Activated CD4-positive, alpha-beta T cell treated with anti-CD3 and anti-CD28 coated beads for 48 hours (primary cell): ENCODE measurements around the gene SEMA5A.
A peak's percentile ranks its signal among the peaks of the same experiment; 100 is the strongest.

Experiments used
- DNase-seq: peaks from one replicate; pipeline ENCODE4 v3.0.0-alpha.2; 2020

Gene SEMA5A

DNA sequence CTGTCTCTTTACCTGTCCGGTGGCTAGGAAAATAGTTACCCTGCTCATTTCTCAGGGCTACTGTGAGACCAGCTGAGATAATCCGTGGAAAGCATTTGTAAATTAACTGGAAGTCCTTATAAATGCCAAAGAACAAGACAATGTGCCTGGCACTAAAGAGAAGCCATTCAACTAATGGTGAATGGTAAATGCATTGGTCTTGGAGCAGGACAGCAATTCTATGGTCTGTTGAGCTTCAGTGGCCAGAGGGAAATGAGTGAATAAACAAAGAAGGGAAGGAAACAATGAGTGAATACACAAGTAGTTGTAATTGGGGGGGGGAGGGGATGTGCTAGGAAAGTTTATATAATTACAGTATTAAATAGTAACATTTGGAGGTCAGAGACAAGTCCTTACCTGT lies 353.6 kb downstream of the SEMA5A start:
- DNase-seq, result no peak

DNA sequence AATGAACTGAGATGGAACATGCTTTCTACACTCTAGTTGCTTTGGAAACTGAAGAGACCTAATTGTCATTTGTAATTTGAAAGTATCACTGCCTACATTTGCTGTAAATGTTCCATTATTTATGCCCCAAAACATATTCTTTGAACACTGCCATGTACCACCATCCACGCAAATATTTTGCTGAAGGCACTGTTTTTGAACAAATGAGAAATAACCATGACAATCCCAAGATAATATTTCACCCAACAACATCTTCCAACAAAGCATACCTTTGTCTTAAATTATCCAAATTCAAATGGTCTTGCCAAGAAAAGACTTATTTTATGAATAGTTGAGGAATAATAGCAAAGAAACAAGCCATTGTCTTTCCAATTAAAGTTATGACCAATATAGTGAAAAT lies 356.2 kb downstream of the SEMA5A start:
- DNase-seq, result no peak

DNA sequence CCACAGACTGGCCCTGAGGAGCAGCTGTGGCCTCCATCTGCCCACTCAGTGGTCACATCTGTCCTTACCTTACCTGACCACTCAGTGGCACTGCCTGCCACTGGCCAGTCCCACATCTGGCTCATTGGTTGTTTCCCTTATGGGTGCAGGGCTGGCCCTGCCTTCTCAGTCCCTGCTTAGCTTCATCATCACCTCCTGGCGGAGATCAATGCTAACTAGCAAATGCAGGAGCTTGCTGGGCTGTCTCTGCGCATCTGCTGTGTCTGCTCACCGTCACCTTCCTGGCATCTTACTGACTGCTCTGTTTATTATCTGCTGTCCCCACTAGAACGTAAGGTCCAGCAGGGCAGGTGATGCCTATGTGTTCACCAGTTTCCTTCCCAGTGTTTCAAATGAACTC lies 356.9 kb downstream of the SEMA5A start:
- DNase-seq, result no peak

DNA sequence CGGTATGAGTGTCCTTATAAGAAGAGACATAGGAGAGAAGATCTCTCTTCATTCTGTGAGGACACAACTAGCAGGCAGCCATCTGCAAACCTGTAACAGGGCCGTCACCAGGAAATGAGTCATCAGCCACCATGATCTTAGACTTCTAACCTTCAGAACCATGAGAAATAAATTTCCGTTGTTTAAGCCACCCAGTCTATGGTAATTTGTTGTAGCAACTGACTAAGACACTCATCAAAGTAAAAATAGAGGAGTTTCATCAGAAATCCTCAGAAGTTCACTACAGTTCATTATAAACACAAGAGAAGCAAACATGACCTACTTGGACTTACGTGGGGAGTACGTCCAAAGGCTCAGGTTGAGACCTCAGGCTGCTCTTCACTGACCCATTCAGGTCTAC lies 357.7 kb downstream of the SEMA5A start:
- DNase-seq, result peak; percentile 4

DNA sequence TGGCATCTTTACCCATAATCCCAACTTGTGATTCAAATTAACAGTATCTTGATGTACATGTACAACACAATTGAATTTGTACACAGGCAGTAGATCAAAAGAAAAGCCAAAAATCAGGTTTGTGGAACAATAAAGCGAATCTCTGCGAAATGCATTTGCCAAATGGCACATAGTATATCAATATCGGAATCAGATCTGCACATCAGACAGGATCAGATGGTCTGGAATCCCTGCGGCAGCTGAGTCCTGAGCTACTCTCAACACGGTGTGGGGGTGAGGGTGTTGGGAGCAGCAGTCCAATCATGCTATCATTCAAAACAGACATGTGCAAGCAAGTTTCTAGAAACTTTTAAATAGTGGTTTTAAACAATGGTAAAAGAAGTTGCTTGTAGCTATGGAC lies 358.3 kb downstream of the SEMA5A start:
- DNase-seq, result no peak

DNA sequence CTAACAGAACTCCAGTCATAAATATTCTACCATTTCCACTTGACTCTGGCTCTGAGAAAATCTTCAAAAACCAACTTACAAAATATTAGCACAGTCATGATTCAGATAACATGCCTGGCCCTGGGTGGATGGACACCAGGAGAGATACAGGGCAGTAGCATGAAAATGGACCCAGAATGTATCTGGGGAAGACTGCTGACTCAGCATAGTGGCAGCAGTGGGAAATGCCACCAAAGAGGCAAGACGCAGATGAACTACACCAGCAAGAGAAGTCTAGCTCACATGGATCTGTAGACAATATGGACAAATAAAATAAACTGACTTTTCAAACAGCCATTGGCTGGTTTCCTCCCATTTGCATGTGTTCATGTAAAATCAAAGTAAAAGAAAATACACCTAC lies 359.8 kb downstream of the SEMA5A start:
- DNase-seq, result no peak

DNA sequence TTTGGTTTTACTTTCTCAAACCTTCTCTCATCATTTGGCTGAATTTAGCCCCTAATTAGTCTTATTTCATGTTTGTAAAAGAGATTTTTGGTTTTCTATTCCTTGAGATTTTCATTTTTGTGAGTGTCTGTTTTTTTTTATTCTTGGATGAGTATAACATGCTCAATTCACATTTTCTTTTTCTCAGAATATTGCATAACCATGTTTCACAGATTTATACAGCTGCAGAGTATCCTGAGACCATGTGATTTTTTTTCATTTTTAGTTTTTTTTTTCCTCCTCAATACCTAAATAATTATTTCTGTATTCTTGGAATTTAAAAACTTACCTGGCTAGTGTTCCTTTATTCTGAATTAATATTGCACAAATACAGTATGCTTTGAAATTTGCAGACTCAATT lies 361.9 kb downstream of the SEMA5A start:
- no peak for DNase-seq

DNA sequence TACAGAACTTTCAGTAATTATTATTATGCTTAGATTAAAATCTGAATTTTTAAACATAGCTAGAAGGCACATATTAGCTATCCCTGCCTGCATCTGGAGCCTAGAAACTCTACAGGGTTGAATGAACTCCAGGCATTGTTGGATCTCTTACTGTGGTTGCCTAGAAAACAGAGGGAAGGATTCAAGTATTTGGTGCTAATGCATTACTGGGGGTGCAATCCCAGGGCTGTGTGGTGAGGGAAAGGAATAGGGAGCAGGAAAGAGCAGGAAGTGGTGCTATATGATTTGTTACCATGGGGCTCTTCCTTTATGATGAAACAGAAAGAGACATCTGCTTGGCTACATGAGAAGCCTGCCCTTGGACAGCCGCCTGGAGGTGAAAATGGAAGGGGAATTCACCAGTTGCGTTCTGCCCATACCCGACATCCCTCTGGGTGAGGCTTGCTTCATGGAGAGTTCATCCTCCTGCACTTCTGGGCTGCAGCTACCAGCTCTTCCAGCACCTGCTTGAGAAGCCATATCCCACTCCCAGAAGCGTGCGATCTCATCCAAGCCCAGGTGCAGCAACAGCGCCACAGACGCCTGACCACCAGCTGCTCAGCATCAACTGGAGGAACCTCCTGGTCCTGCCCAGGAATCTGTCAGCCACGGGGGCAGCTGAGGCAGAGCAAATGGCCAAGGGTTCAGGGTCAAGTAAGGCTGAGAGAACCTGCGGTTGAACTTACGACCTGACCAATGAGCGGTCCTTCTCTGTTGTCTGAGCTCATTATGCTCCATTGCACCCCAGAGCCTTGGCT lies 362.8 kb downstream of the SEMA5A start:
- no peak for DNase-seq

DNA sequence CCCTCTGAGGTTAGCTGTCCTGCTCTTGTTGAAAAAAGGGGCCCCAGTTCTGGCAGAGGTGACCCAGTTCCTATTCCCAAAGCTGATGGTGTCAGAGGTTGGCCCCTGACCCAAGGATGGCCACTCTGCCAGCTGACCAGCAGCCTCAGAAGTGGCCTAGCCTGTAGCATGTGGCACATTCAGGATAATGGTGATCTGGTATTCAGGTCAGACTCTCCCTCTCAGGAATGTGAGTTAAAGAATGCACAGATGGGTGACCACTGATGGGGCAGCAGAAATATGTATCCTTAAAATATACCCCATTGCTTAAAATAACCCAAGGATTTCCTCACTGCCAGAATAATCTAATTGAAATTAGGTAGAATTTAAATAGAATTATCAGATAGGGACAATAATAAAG lies 369.2 kb downstream of the SEMA5A start:
- DNase-seq, result no peak

DNA sequence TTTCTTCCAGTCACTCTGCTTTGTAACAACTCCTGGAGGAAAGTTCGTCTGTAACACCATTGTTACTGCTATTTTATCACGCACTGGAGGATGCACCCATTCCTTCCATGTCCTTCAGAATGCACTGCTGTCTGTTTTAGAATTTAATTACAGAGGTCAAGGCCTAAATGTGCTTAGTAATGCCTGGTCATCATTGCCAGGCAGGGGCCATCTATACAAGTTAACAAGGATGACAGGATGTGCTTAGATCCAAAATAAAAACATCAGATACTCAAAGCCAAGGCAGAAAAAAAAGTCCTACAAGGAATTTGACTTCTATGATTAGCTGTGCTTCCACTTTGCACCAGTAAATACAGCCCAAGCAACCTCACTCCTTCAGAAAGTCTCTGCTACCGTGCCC lies 371.4 kb downstream of the SEMA5A start:
- DNase-seq, result no peak

DNA sequence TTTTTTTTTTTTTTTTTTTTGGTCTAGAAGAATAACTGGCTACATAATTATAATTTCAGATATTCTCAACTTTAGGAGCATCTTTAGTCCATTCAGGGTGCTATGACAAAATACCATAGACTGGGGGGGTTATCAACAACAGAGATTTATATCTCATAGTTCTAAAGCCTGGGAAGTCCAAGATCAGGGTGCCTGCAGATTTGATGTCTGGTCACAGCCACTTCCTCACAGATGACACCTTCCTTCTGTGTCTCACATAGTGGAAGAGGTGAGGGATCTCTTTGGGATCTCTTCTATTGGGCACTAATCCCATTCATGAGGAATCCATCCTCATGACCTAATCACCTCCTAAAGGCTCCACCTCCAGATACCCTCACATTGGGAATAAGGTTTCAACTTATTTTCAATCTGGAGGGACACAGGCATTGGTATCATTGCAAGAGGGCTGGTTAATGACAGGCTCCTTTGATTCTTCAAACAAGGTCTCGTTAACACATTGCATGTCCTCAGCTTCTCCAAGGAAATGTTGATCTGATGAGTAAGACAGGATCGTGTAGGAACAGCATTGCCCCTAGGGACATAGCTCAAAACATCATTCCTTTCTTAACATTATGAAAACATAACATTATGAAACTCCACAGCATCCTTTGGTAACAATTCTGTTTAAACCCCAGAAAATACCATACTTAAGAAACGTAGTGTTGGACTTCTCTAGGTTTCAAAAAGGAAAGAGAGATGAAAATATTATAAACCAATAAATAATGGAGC lies 372.4 kb downstream of the SEMA5A start:
- DNase-seq, result no peak

DNA sequence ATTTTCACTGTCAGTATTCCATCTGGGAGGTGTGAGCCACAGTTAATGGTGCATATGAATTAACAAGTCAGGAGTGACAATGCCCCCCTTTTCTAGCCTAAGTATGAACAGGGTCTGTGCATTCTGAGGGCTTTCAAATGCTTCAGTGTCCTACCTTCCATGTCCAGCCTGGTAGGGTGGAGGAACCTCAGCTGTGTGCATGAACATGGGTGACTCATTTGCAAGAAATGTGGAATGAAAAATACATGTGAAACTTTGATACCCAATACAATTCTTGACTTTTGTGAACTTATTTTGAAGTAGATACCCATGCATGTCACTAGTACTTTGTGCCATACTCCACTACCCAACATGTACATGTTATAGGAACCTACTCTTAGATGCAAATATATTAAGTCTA lies 375.8 kb downstream of the SEMA5A start:
- no peak for DNase-seq

DNA sequence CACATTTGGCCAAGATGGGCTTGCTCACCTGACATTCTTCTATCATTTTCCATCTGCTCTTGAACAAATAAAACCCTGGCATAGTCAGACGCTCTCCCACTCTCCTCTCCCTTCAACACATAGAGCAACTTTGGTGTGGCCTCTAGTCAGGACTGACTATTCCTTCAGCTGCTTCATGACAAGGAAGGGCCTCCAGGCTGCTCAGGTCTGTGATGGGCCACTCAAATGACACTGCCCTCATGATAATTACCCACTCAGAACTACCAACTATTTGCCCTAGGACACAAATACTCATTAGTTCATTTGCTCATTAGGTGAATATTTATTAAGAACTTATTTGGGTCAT lies 376.3 kb downstream of the SEMA5A start:
- DNase-seq, result no peak

DNA sequence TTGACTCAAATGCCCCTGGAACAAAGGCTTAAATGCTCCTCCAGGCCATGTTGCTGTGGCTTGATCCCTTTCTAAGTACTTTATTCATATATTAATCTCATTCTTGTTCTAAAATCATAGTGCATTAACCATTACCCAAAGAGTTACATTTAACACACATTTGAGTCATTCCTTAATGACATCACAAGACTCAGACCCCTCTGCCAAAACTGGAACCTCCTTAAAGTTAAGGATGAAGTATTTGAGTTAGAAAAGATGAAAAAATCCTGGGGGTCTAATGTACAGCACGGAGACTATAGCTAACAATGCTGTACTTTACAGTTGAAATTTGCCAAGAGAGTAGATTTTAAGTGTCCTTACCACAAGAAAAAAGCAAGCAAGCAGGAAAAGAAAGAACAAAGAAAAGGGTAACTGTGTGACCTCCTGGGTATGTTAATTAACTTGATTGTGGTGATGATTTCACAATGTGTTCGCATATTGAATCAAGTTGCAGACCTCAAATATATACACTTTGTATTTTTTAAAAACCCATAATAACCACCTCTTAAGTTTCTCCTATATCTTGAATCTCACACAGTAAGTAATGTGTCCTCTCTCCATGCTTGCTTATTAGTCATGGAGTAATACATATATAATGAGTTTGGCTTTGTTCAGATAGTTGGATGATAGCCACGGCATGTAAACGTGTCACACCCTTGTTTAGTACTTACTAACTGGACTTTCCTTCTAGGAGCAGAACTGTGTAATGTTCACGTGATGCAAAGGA lies 376.9 kb downstream of the SEMA5A start:
- DNase-seq, result no peak

DNA sequence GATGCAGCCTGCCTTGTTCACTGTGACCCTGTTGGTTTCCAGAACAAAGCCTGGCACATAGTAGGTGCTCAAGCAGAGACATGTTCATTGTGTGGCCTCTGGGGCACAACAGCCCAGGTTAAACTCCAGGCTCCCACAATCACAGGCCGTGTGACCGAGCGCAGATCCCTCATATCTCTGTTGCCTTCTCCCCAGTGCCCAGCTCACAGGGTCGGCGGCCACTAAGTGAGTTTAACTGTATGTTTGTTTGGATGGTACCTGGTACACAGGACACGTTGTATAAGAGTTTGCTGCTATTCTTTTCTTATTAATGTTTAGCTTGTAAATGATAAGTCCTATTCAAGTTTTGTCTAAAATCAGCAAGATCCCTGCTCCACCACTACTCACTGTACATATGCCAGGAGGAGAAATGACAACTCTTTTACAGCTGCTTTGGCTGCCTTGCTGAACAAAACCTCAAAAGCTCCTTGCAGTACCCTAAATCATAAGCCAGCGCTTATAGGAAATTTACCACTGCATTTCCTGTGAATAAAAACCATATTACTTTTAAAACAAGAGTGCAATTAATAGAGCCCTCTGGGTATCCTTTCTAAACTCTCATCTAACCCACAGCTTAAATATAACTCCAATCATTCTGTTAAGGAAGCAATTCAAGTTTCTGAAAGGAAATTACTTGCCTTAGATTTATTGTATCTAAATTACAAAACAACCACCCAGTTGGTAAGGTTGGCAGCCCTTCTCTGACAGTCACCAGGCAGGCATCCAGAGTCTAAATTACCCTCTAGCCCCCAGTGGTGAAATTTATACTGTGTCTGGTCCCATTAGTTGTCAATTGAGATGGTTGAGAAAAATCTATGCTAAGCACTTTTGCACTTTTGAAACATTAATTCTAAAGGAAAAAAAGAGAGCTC lies 379.4 kb downstream of the SEMA5A start:
- DNase-seq, result no peak

DNA sequence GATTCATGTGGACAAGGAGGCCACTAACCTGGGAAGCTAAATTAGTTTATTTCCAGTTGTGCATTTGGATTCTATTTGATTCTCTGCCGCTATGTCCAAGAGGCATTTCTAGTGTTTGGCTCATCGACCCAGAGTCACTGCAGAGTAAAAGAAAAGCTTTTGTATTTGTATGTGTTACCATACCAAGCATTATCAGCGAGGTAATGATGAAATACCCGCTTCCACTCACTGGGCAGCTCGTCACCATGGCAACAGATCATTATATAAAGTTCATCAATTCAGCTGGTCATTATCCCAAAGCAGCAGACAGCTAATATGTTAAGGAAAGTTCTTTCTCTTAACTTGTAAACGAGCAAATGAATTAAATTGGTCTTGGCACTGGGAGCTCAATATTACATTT lies 380.3 kb downstream of the SEMA5A start:
- no peak for DNase-seq

DNA sequence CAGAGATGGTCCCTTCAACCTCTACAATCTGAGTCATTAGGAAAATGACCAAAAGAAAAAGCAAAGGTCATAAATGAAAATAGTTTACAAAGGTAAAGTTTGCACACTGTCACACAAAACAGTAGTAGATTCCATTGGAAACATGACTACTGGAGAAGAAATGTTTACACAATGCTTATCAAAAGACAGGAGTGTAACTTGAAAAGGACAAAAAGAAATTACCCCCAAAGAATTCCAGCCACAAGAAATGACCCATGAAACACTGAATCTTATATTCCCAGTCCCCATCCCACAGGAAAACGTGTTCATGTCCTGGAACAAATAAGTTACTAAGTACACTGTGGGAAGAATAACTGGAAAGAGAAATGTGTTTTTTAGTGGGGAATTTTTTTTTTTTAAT lies 385.1 kb downstream of the SEMA5A start:
- DNase-seq, result no peak

DNA sequence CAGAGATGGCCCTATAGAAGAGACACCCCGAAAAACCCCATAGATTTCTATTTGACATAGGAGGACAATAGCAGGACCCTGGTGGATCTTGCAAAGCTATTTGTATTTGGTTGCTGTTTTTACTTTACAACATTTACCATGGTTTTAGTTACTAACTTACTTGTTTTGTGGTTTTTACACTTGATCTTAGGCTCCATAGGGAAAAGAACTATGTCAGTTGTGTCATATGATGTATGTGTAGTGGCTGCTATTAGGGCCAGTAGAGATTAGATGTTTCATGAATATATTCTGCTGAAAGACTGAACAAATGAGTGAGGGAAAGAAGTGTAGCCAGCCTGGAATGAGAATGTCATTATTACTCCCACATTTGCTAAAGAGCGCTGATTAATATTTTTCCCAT lies 388.1 kb downstream of the SEMA5A start:
- DNase-seq, result no peak

DNA sequence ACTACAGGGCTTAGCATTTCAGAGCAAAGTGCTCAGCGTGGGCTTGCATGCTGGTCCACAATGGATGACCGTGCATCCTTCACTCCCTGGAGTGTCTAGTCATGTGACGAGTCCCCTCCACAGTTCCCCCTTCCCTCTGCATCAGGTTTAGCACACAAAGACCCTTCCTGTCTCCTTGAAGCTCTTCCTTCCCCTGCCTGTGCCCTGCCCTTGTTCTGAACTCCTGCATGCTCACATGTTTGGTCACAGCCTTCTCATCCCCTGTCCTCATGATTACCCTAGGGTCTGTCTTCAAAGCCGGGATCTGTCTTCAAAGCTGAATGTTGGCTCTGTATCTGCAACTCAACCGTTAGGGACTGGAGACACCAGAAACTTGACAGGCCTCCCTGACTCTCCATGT lies 388.9 kb downstream of the SEMA5A start:
- no peak for DNase-seq

DNA sequence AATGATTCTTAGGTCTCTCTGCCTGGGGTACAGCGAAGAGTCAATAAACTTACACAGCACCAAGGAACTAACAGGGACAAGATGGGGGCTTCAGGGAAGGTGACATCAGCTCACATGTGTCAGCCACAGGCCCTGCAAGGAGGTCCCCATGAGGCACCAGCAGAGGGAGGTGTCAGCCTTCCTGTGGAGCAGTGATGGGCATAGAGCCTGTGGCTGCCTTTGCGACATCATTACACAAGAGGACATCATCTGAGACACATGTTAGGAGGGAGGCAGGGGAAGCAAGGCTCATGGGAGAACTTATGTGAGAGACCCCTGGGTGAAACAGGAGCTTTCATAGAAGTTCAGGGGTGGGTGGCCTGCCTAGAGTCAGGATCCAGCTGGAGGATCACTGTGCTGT lies 389.6 kb downstream of the SEMA5A start:
- DNase-seq, result peak; percentile 3

DNA sequence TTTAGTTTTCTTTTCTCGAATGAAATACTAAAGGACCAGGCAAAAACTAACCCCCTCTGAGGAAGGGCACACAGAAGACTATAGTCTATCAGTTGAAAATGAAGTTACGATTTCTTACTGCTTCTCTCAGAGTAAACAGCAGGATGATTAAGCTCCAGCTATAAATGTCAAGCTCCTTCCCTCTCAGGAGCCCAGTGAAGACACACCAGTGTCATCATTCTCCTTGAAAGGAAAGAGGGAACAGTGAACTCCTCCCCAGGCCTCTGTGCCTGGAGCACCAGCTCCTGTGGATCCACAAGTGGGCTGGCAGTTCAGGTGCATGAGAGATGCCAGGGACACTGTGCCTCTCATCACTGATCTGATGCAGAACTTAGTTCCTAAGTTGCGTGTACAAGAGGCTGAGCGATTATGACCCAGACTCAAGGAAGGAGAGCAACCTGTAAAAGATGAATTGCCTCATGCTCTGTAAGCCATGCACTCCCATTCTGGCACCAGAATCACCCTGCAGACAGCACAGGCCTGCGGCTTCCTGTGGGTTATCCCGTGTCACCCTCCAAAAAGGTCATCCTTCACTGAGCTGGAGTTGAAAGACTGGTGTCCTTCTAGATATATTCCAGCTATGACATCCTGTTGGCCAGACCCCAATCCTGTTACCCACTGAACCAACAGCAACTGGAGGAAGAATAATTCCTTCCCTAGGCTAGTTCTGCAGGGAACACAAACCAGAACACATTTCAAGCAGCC lies 394.0 kb downstream of the SEMA5A start:
- no peak for DNase-seq

DNA sequence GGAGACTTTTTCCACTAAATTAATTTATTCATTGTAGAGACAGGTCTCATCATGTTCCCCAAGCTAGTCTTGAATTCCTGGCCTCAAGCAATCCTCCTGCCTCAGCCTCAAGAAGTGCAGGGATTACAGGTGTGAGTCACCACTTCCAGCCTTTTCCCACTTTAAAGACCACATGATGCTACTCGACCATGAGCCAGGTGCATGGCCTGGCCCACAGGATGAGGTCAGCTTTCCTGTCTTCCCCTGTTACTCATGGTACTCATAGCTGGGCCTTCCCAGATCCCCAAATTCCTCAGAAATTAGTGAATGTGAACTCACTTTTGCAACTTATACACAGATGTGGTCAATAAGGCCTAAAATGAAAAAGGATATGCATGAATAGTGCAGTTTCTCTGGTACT lies 395.9 kb downstream of the SEMA5A start:
- no peak for DNase-seq
